ENCODE measurements around the gene SLC1A2.
"Not testable (repeated sequence)": the region's sequence is repeated elsewhere in the genome, so short reads cannot be mapped to it uniquely, and the experiment has no call there.

SLC1A2 gene

DNA sequence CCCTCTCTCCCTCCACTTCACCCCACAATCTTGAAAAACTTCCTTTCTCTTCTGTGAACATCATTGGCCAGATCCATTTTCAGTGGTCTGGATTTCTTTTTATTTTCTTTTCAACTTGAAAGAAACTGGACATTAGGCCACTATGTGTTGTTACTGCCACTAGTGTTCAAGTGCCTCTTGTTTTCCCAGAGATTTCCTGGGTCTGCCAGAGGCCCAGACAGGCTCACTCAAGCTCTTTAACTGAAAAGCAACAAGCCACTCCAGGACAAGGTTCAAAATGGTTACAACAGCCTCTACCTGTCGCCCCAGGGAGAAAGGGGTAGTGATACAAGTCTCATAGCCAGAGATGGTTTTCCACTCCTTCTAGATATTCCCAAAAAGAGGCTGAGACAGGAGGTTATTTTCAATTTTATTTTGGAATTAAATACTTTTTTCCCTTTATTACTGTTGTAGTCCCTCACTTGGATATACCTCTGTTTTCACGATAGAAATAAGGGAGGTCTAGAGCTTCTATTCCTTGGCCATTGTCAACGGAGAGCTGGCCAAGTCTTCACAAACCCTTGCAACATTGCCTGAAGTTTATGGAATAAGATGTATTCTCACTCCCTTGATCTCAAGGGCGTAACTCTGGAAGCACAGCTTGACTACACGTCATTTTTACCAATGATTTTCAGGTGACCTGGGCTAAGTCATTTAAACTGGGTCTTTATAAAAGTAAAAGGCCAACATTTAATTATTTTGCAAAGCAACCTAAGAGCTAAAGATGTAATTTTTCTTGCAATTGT, 188.1 kb downstream of the SLC1A2 start:
- Mint-ChIP-seq H3K4me1 (peaks cover 23% of the 10 kb centered on the region), H3K27me3 (no peaks in the 10 kb centered on the region), H3K27ac (no peak overlapping the region), H3K9me3 (peaks cover 8% of the 10 kb centered on the region), H3K36me3 (peaks cover 78% of the 10 kb centered on the region), H3K4me3 (no peak overlapping the region)
- ATAC-seq, result no peak

DNA sequence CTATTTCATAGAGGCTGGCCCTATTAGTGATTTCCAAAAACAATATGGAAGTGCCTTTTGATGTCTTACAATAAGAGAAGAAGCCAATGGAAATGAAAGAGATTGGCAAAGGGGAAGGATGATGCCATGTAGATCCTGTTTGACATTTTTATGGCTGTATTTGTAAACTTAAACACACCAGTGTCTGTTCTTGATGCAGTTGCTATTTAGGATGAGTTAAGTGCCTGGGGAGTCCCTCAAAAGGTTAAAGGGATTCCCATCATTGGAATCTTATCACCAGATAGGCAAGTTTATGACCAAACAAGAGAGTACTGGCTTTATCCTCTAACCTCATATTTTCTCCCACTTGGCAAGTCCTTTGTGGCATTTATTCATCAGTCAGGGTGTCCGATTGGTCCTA, 189.0 kb downstream of the SLC1A2 start:
- H3K27ac Mint-ChIP-seq, result peak overlapping the region; percentile 11
- H3K9me3 Mint-ChIP-seq, result peaks cover 8% of the 10 kb centered on the region
- H3K27me3 Mint-ChIP-seq, result no peaks in the 10 kb centered on the region
- H3K4me3 Mint-ChIP-seq, result no peak overlapping the region
- ATAC-seq, result no peak
- H3K4me1 Mint-ChIP-seq, result peaks cover 17% of the 10 kb centered on the region
- H3K36me3 Mint-ChIP-seq, result peaks cover 85% of the 10 kb centered on the region

GRCh38 chr11:35228328-35228725, 191.0 kb downstream of the SLC1A2 start:
- Mint-ChIP-seq H3K9me3 (peaks cover 2% of the 10 kb centered on the region), H3K4me1 (peaks cover 4% of the 10 kb centered on the region), H3K4me3 (no peak overlapping the region), H3K36me3 (peaks cover 94% of the 10 kb centered on the region), H3K27ac (no peak overlapping the region), H3K27me3 (no peaks in the 10 kb centered on the region)
- no peak for ATAC-seq

- no peaks in the 10 kb centered on the region for H3K4me1 Mint-ChIP-seq
Measured at GRCh38 chr11:35227576-35228327, 191.6 kb downstream of the SLC1A2 start.

GRCh38 chr11:35226756-35227155, 192.6 kb downstream of the SLC1A2 start:
- H3K4me3 Mint-ChIP-seq, H3K27me3 Mint-ChIP-seq, ATAC-seq, H3K27ac Mint-ChIP-seq, H3K9me3 Mint-ChIP-seq, H3K4me1 Mint-ChIP-seq: not testable (repeated sequence)
- H3K36me3 Mint-ChIP-seq, result peaks cover 91% of the 10 kb centered on the region

More at GRCh38 chr11:35227576-35228327, 191.6 kb downstream of the SLC1A2 start:
- H3K4me3 Mint-ChIP-seq, result no peak overlapping the region
- ATAC-seq, result no peak
- no peaks in the 10 kb centered on the region for H3K27me3 Mint-ChIP-seq
- no peak overlapping the region for H3K27ac Mint-ChIP-seq
- H3K36me3 Mint-ChIP-seq, result peaks cover 94% of the 10 kb centered on the region
- H3K9me3 Mint-ChIP-seq, result no peaks in the 10 kb centered on the region

GRCh38 chr11:35225946-35226520, 193.3 kb downstream of the SLC1A2 start:
- H3K36me3 Mint-ChIP-seq, result peaks cover 91% of the 10 kb centered on the region
- no peak overlapping the region for H3K27ac Mint-ChIP-seq
- no peaks in the 10 kb centered on the region for H3K9me3 Mint-ChIP-seq
- no peak for ATAC-seq
- no peak overlapping the region for H3K4me3 Mint-ChIP-seq
- H3K27me3 Mint-ChIP-seq, result no peaks in the 10 kb centered on the region
- no peaks in the 10 kb centered on the region for H3K4me1 Mint-ChIP-seq

- H3K36me3 Mint-ChIP-seq, result peaks cover 87% of the 10 kb centered on the region
- H3K9me3 Mint-ChIP-seq, result no peaks in the 10 kb centered on the region
- H3K27me3 Mint-ChIP-seq, result no peaks in the 10 kb centered on the region
- H3K4me3 Mint-ChIP-seq, result no peak overlapping the region
- no peak overlapping the region for H3K27ac Mint-ChIP-seq
- H3K4me1 Mint-ChIP-seq, result no peaks in the 10 kb centered on the region
- no peak for ATAC-seq
Measured at GRCh38 chr11:35223991-35224390, 195.4 kb downstream of the SLC1A2 start.

GRCh38 chr11:35223371-35223796, 196.0 kb downstream of the SLC1A2 start:
- no peak overlapping the region for H3K4me3 Mint-ChIP-seq
- ATAC-seq, result no peak

GRCh38 chr11:35218956-35219355, 200.4 kb downstream of the SLC1A2 start:
- Mint-ChIP-seq H3K27me3 (no peaks in the 10 kb centered on the region), H3K9me3 (no peaks in the 10 kb centered on the region), H3K36me3 (peaks cover 86% of the 10 kb centered on the region), H3K4me3 (no peak overlapping the region), H3K27ac (no peak overlapping the region), H3K4me1 (peaks cover 25% of the 10 kb centered on the region)
- no peak for ATAC-seq

More at GRCh38 chr11:35223371-35223796, 196.0 kb downstream of the SLC1A2 start:
- Mint-ChIP-seq H3K27ac (no peak overlapping the region), H3K4me1 (no peaks in the 10 kb centered on the region), H3K27me3 (no peaks in the 10 kb centered on the region), H3K36me3 (peaks cover 86% of the 10 kb centered on the region), H3K9me3 (no peaks in the 10 kb centered on the region)

- Mint-ChIP-seq H3K27me3 (no peaks in the 10 kb centered on the region), H3K27ac (peak overlapping the region; percentile 92), H3K4me3 (no peak overlapping the region), H3K36me3 (peaks cover 79% of the 10 kb centered on the region), H3K4me1 (peaks cover 40% of the 10 kb centered on the region), H3K9me3 (no peaks in the 10 kb centered on the region)
- ATAC-seq, result peak; percentile 75
Measured at GRCh38 chr11:35216962-35217678, 202.2 kb downstream of the SLC1A2 start.

DNA sequence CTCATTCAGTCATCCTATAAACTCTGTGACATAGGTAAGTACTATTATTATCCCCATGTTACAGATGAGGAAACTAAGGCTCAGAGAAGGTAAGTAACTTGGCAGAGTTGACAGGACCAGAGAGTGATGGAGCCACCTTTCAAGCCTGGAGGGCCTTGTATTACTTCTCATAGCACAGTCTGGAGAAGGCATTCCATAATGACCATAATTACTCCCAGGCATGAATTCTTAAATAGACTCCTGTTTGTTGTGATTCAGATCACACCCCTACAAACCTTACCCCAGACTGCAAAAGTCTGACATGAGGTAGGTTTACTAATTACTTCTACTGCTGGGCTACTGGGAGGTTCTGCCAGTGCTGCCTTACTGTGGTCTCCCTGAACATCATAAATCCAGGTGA, 203.4 kb downstream of the SLC1A2 start:
- peak overlapping the region; percentile 92 for H3K27ac Mint-ChIP-seq
- ATAC-seq, result no peak
- peaks cover 52% of the 10 kb centered on the region for H3K4me1 Mint-ChIP-seq
- peaks cover 79% of the 10 kb centered on the region for H3K36me3 Mint-ChIP-seq
- H3K4me3 Mint-ChIP-seq, result no peak overlapping the region
- no peaks in the 10 kb centered on the region for H3K27me3 Mint-ChIP-seq
- no peaks in the 10 kb centered on the region for H3K9me3 Mint-ChIP-seq

GRCh38 chr11:35214792-35215193, 204.6 kb downstream of the SLC1A2 start:
- Mint-ChIP-seq H3K27me3 (no peaks in the 10 kb centered on the region), H3K4me1 (peaks cover 58% of the 10 kb centered on the region), H3K9me3 (no peaks in the 10 kb centered on the region), H3K36me3 (peaks cover 83% of the 10 kb centered on the region), H3K4me3 (no peak overlapping the region), H3K27ac (peak overlapping the region; percentile 73)
- ATAC-seq, result peak; percentile 78

DNA sequence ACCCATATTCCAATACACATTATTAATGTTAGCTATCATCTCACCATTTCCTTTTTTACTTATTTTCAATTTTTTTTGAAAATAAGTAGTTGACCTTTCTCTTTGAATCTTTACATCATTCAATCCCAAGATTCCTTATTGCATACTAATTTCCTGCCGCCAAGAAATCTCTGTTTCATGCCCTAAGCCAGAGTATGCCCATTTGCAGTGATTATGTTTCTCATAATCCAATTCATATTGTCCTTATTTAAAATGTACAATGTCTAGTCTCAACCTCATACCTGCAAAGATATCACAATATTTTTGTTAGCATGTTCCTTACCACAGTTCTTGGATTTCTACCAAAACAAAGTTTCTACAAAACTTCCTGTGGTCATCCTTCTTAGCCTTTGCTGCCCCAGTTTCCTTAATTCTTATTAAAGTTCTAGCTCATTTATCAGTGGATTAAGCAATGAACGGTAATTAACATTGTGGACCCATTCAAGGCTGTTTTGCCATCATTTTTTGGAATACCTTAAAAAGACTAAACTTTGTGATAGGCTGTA, 205.1 kb downstream of the SLC1A2 start:
- no peak for ATAC-seq
- H3K27me3 Mint-ChIP-seq, result no peaks in the 10 kb centered on the region
- H3K27ac Mint-ChIP-seq, result peak overlapping the region; percentile 73
- H3K36me3 Mint-ChIP-seq, result peaks cover 83% of the 10 kb centered on the region
- peaks cover 58% of the 10 kb centered on the region for H3K4me1 Mint-ChIP-seq
- no peak overlapping the region for H3K4me3 Mint-ChIP-seq
- no peaks in the 10 kb centered on the region for H3K9me3 Mint-ChIP-seq

- Mint-ChIP-seq H3K27me3 (no peaks in the 10 kb centered on the region), H3K36me3 (peaks cover 89% of the 10 kb centered on the region), H3K27ac (peak overlapping the region; percentile 81), H3K4me1 (peaks cover 57% of the 10 kb centered on the region), H3K4me3 (peak overlapping the region; percentile 44), H3K9me3 (peaks cover 3% of the 10 kb centered on the region)
- ATAC-seq, result peak; percentile 90
Measured at GRCh38 chr11:35211952-35212351, 207.4 kb downstream of the SLC1A2 start.
